Measurements from ENCODE around the gene MTX1. TPM values are rescaled to one million over a fixed set of nuclear protein-coding genes. Genes with fewer than 3 reads are reported as not detected.
A peak's percentile ranks its signal among the peaks of the same experiment; 100 is the strongest.

MTX1 gene
- polyA plus RNA-seq, 4 donors = 40.0 to 72.2 (median 49.4) TPM

DNA sequence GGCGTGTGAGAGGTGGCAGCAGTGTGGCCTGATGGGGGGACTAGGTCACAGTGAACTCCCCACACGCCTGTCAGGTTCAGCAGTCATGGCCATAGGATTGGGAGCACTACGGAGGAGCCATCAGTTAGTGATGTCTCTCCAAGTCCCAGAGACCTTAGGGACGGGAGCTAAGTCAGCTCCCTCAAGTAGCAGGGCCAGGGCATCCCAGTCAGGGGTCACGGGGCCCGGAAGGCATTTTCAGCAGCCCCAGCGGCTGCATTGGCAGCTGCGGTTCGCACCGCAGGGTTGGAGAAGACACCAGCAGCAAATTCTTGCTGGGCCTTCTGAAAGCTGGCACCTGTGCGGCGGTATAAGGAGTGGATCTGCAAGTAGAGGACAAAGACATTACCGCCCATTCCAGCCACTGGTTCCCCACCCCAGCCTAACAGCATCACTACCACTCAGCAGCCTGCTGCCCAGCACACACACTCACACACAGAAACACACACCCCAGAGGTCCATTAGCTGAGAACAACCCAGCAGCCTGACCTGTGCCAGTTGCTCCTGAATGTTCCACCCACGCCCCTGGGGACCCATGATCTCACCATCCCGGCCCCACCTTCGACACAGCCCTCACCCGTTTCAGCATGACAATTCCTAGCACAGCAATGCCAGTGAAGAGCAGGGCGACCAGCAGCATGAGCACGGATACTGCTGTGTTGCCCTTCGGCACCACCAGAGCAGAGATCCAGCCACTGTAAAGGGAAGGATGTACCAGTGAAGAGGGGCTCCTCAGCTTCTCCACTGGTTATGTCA, 47.8 kb downstream of the MTX1 start:
- Histone ChIP-seq H3K9me3 (ENCODE audit: control insufficient read depth in 2 of 2, insufficient read depth in 1 of 2, low read depth in 1 of 2, low read length in 1 of 2) (no peaks in the 10 kb centered on the region), H3K27ac (ENCODE audit: low read depth in 1 of 3, low read length in 2 of 3) (peak overlapping the region; percentile 95 to 99 (median 96)), H3K36me3 (ENCODE audit: control insufficient read depth in 3 of 3, insufficient read depth in 2 of 3, low read depth in 1 of 3, low read length in 3 of 3) (peaks cover 0 to 39% (median 7%) of the 10 kb centered on the region in 3 donors), H3K27me3 (ENCODE audit: control insufficient read depth in 3 of 3, insufficient read depth in 3 of 3, low read length in 3 of 3) (no peaks in the 10 kb centered on the region), H3K4me1 (ENCODE audit: control insufficient read depth in 3 of 3, insufficient read depth in 2 of 3, low read depth in 1 of 3, low read length in 2 of 3) (peaks cover 0 to 24% (median 12%) of the 10 kb centered on the region in 3 donors), H3K4me3 (ENCODE audit: low read depth in 1 of 3, low read length in 3 of 3) (peak overlapping the region in 2 of 3 donors; percentile 71 to 74)
- 72 to 75% (median 73%) methylated on average over 18 to 20 of the region's 20 CpGs for WGBS, 3 donors
- FAIRE-seq (no peak), DNase-seq (no peak)

DNA sequence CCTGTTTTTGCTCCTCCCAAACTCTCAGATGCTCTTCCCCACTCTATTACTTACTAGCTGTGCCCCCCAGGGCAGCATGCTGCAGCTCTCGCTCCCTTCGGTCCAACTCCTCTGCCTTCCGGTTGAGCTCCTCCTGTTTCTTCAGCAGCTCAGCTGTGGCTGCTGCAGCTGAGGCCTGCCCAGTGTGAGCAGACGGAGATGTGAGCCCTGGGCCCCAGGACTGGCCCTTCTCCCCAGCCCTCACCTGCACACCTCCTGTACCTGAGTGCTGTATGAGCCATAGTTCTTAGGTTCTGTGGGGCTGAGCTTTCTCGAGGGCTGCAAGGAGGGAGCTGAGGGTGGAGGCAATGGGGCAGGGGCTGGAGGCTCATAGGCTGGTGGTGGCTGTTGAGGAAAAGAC, 51.8 kb downstream of the MTX1 start:
- Histone ChIP-seq H3K27ac (ENCODE audit: low read depth in 1 of 3, low read length in 2 of 3) (no peak overlapping the region), H3K4me1 (ENCODE audit: control insufficient read depth in 3 of 3, insufficient read depth in 2 of 3, low read depth in 1 of 3, low read length in 2 of 3) (peaks cover 0 to 18% (median 9%) of the 10 kb centered on the region in 3 donors), H3K9me3 (ENCODE audit: control insufficient read depth in 2 of 2, insufficient read depth in 1 of 2, low read depth in 1 of 2, low read length in 1 of 2) (no peaks in the 10 kb centered on the region), H3K36me3 (ENCODE audit: control insufficient read depth in 3 of 3, insufficient read depth in 2 of 3, low read depth in 1 of 3, low read length in 3 of 3) (peaks cover 9 to 58% (median 9%) of the 10 kb centered on the region in 3 donors), H3K27me3 (ENCODE audit: control insufficient read depth in 3 of 3, insufficient read depth in 3 of 3, low read length in 3 of 3) (no peaks in the 10 kb centered on the region), H3K4me3 (ENCODE audit: low read depth in 1 of 3, low read length in 3 of 3) (no peak overlapping the region)
- DNase-seq = no peak
- FAIRE-seq = no peak
- 91 to 94% (median 93%) methylated on average over 5 of the region's 5 CpGs for WGBS, 3 donors

DNA sequence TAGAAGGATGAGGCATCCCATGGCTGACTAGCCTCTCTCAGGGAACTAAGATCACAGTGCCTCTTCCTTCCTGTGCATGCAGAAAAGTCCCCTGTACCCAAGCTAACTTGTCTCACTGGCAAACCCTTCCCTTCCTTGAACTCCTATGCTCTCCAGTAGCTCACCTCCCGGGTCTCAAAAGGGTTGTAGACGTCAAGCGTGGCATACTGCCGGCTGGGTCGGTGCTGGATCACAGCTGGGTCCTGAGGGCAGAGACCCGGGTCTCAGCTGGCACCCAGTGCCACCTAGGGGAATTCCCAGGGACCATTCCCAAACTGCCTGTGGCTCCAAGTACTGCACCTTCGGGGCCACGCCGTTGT, 53.0 kb downstream of the MTX1 start:
- Histone ChIP-seq H3K9me3 (ENCODE audit: control insufficient read depth in 2 of 2, insufficient read depth in 1 of 2, low read depth in 1 of 2, low read length in 1 of 2) (no peaks in the 10 kb centered on the region), H3K36me3 (ENCODE audit: control insufficient read depth in 3 of 3, insufficient read depth in 2 of 3, low read depth in 1 of 3, low read length in 3 of 3) (peaks cover 9 to 58% (median 10%) of the 10 kb centered on the region in 3 donors), H3K4me1 (ENCODE audit: control insufficient read depth in 3 of 3, insufficient read depth in 2 of 3, low read depth in 1 of 3, low read length in 2 of 3) (peaks cover 0 to 12% (median 9%) of the 10 kb centered on the region in 3 donors), H3K4me3 (ENCODE audit: low read depth in 1 of 3, low read length in 3 of 3) (peak overlapping the region; percentile 59 to 76 (median 75)), H3K27ac (ENCODE audit: low read depth in 1 of 3, low read length in 2 of 3) (peak overlapping the region; percentile 69 to 81 (median 70)), H3K27me3 (ENCODE audit: control insufficient read depth in 3 of 3, insufficient read depth in 3 of 3, low read length in 3 of 3) (no peaks in the 10 kb centered on the region)
- DNase-seq (no peak), FAIRE-seq (no peak)
- WGBS, 3 donors = 0 to 1% (median 0%) methylated on average over 9 of the region's 9 CpGs

DNA sequence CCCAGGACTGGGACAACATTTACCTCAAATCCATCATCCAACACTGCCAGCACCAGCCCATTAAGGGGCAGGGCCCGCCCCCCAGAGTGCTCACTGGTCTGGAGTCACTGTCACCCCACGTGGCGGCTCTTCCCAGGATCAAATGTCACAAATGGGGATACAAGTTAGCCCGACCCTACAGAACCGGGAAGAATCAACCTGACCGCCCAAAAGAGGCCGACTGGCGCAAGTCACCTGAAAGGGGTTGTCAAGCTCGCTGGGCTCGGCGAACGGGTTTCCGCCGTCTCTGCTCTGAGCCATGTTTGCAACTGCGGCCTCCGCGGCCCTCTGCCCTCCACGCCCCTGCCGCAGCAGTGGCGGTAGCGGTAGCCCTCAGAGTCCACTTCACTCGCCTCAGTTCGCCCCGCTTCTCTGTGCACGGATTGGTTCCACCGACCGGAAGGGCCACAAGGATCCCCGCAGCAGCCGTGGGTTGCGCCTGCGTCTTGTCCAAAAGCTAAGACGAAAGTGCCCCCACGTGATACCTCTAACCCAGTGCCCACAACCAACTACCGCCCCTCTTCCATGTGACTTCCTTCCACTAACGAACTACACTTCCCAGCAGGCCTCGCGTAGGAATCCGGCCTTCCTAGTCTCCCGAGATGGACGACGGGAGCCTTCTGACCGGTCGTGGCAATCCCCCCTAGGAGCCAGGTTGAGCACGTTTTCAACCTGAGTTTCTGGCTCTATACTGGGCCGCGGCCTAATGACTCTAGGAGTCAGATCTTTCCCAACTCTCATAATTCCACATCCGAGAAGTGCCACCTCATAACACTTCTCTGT, 53.6 kb downstream of the MTX1 start, which contains the start of gene SCAMP3:
Gene SCAMP3, minus strand, starts transcription at position 509 of the 822 bp plus-strand sequence. Its CDS starts 209 bp downstream, at position 300.
- H3K4me3 ChIP-seq (ENCODE audit: low read depth in 1 of 3, low read length in 3 of 3) = peak within 1 kb of the TSS; percentile 59 to 76 (median 75)
- peaks cover 0 to 12% (median 9%) of the 10 kb centered on the region in 3 donors for H3K4me1 ChIP-seq (ENCODE audit: control insufficient read depth in 3 of 3, insufficient read depth in 2 of 3, low read depth in 1 of 3, low read length in 2 of 3)
- H3K36me3 ChIP-seq (ENCODE audit: control insufficient read depth in 3 of 3, insufficient read depth in 2 of 3, low read depth in 1 of 3, low read length in 3 of 3) = peaks cover 10 to 58% (median 12%) of the 10 kb centered on the region in 3 donors
- DNase-seq (peak; percentile 98 to 99), FAIRE-seq (no peak)
- no peaks in the 10 kb centered on the region for H3K27me3 ChIP-seq (ENCODE audit: control insufficient read depth in 3 of 3, insufficient read depth in 3 of 3, low read length in 3 of 3)
- peak within 1 kb of the TSS; percentile 69 to 81 (median 70) for H3K27ac ChIP-seq (ENCODE audit: low read depth in 1 of 3, low read length in 2 of 3)
- 0 to 1% (median 1%) methylated on average over 43 to 47 of the region's 47 CpGs for WGBS, 3 donors
- no peaks in the 10 kb centered on the region for H3K9me3 ChIP-seq (ENCODE audit: control insufficient read depth in 2 of 2, insufficient read depth in 1 of 2, low read depth in 1 of 2, low read length in 1 of 2)

DNA sequence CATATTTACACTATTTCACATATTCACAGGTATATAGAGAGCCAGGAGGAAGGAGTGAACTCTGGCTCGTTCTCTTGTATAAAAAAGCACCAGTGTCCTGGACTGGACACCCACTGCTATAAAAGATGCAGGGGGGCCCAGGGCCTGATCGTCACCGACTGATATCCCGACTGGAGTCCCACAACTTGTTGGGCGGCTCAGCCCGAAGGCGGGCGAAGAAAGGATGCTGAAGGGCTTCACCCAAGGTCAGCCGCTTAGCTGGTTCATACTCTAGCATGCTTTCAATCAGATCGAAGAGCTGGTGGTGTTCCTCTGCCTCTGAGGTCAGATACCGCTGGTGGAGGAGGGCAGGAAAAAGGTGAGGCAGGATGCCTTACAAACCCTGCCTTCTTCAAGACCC, 54.6 kb downstream of the MTX1 start:
- Histone ChIP-seq H3K36me3 (ENCODE audit: control insufficient read depth in 3 of 3, insufficient read depth in 2 of 3, low read depth in 1 of 3, low read length in 3 of 3) (peaks cover 15 to 61% (median 18%) of the 10 kb centered on the region in 3 donors), H3K9me3 (ENCODE audit: control insufficient read depth in 2 of 2, insufficient read depth in 1 of 2, low read depth in 1 of 2, low read length in 1 of 2) (no peaks in the 10 kb centered on the region), H3K4me3 (ENCODE audit: low read depth in 1 of 3, low read length in 3 of 3) (no peak overlapping the region), H3K4me1 (ENCODE audit: control insufficient read depth in 3 of 3, insufficient read depth in 2 of 3, low read depth in 1 of 3, low read length in 2 of 3) (peaks cover 0 to 12% (median 9%) of the 10 kb centered on the region in 3 donors), H3K27ac (ENCODE audit: low read depth in 1 of 3, low read length in 2 of 3) (peak overlapping the region in 1 of 3 donors; percentile 8), H3K27me3 (ENCODE audit: control insufficient read depth in 3 of 3, insufficient read depth in 3 of 3, low read length in 3 of 3) (no peaks in the 10 kb centered on the region)
- FAIRE-seq (no peak), DNase-seq (no peak)
- WGBS, 3 donors = 87 to 89% (median 89%) methylated on average over 11 of the region's 11 CpGs

Other genes with a start within 250 kb of the MTX1 start
- gene PYGO2, start 246.9 kb upstream of the MTX1 start, polyA plus RNA-seq = 10 to 100 TPM; 22.1 to 34.7 (median 24.8) TPM
- 10 to 100 TPM; 59.7 to 84.8 (median 66.7) TPM for gene SHC1, start 237.9 kb upstream of the MTX1 start, polyA plus RNA-seq
- gene CKS1B, start 234.0 kb upstream of the MTX1 start, polyA plus RNA-seq = 100 to 1,000 TPM in 1 of 4 donors, 10 to 100 TPM in 3; 63.7 to 117 (median 75.6) TPM
- gene FLAD1, start 225.4 kb upstream of the MTX1 start, polyA plus RNA-seq = 10 to 100 TPM; 25.1 to 51.4 (median 34.4) TPM
- under 1 TPM in 1 of 4 donors, not detected in 3; 0.64 TPM for gene LENEP, start 215.1 kb upstream of the MTX1 start, polyA plus RNA-seq
- gene ZBTB7B, start 205.9 kb upstream of the MTX1 start, polyA plus RNA-seq = 100 to 1,000 TPM in 2 of 4 donors, 10 to 100 TPM in 2; 51.5 to 222 (median 115) TPM
- 10 to 100 TPM in 2 of 4 donors, 1 to 10 TPM in 2; 1.9 to 27.1 (median 10.6) TPM for gene DCST2, start 174.9 kb upstream of the MTX1 start, polyA plus RNA-seq
- gene DCST1, start 174.9 kb upstream of the MTX1 start, polyA plus RNA-seq = under 1 TPM in 2 of 4 donors, not detected in 2; 0.10 to 0.56 TPM
- 100 to 1,000 TPM in 3 of 4 donors, 10 to 100 TPM in 1; 24.9 to 206 (median 147) TPM for gene ADAM15, start 157.4 kb upstream of the MTX1 start, polyA plus RNA-seq
- gene EFNA4, start 145.0 kb upstream of the MTX1 start, polyA plus RNA-seq = 10 to 100 TPM; 16.8 to 41.3 (median 17.4) TPM
- 1 to 10 TPM; 2.0 to 7.0 (median 5.4) TPM for gene EFNA3, start 129.9 kb upstream of the MTX1 start, polyA plus RNA-seq
- gene EFNA1, start 80.8 kb upstream of the MTX1 start, polyA plus RNA-seq = 100 to 1,000 TPM in 3 of 4 donors, 10 to 100 TPM in 1; 50.6 to 166 (median 145) TPM
- 10 to 100 TPM; 44.6 to 99.5 (median 61.9) TPM for gene SLC50A1, start 72.8 kb upstream of the MTX1 start, polyA plus RNA-seq
- 100 to 1,000 TPM in 3 of 4 donors, 10 to 100 TPM in 1; 68.5 to 306 (median 238) TPM for gene DPM3, start 68.2 kb upstream of the MTX1 start, polyA plus RNA-seq
- 100 to 1,000 TPM; 144 to 286 (median 201) TPM for gene KRTCAP2, start 35.4 kb upstream of the MTX1 start, polyA plus RNA-seq
- under 1 TPM in 3 of 4 donors, not detected in 1; 0.27 to 0.64 (median 0.57) TPM for gene TRIM46, start 34.8 kb upstream of the MTX1 start, polyA plus RNA-seq
- gene THBS3, start 798 bp upstream of the MTX1 start, polyA plus RNA-seq = 10 to 100 TPM; 11.3 to 24.9 (median 14.8) TPM
- 10 to 100 TPM; 14.3 to 21.3 (median 16.8) TPM for gene ENTREP3, start 46.8 kb downstream of the MTX1 start, polyA plus RNA-seq
- 10 to 100 TPM; 32.7 to 61.8 (median 53.8) TPM for gene SCAMP3, start 53.7 kb downstream of the MTX1 start, polyA plus RNA-seq
- 10 to 100 TPM; 27.0 to 66.9 (median 37.7) TPM for gene CLK2, start 64.8 kb downstream of the MTX1 start, polyA plus RNA-seq
- 10 to 100 TPM in 2 of 4 donors, 1 to 10 TPM in 2; 4.0 to 15.0 (median 8.1) TPM for gene HCN3, start 68.8 kb downstream of the MTX1 start, polyA plus RNA-seq
- gene PKLR, start 92.7 kb downstream of the MTX1 start, polyA plus RNA-seq = 10 to 100 TPM in 1 of 4 donors, 1 to 10 TPM in 3; 3.8 to 69.0 (median 7.4) TPM
- gene FDPS, start 100.2 kb downstream of the MTX1 start, polyA plus RNA-seq = 100 to 1,000 TPM; 172 to 343 (median 195) TPM
- 10 to 100 TPM; 32.7 to 60.8 (median 44.6) TPM for gene RUSC1, start 112.2 kb downstream of the MTX1 start, polyA plus RNA-seq

All from small intestine (tissue), 7 donors.